K562 (cell line): ENCODE measurements around the gene MAK. TPM values are rescaled to one million over a fixed set of nuclear protein-coding genes. Genes with fewer than 3 reads are reported as not detected.
A peak's percentile ranks its signal among the peaks of the same experiment; 100 is the strongest.

Experiments used
- BRD4 ChIP-seq: fragments of 200-600 bp; sonication (generic); IDR thresholded peaks from 2 replicates; pipeline ENCODE4 v1.6.1; 2017; ENCODE audit warnings: inconsistent platforms
- ELF4 ChIP-seq: fragments of 450-650 bp; formaldehyde crosslinking; IDR thresholded peaks from 2 replicates; pipeline ENCODE4 v1.4.0; 2022; ENCODE audit warnings: missing genetic modification characterization
- ESRRB ChIP-seq: fragments of 250-450 bp; sonication (Bioruptor Pico); IDR thresholded peaks from 2 replicates; pipeline ENCODE4 v1.5.0; 2020; ENCODE audit warnings: mild to moderate bottlenecking, moderate library complexity, borderline replicate concordance
- GATAD2A ChIP-seq: fragments of 450-650 bp; IDR thresholded peaks from 2 replicates; pipeline ENCODE4 v1.6.1; 2017
- KDM1A ChIP-seq, 2 experiments: fragments of 450-650 bp; IDR thresholded peaks; 2 replicates each; pipeline ENCODE4 v1.6.1; 2016; ENCODE audit warnings: mild to moderate bottlenecking in 2 of 2
- L3MBTL2 ChIP-seq: fragments of 450-650 bp; IDR thresholded peaks from 2 replicates; pipeline ENCODE4 v1.6.1; 2016; ENCODE audit warnings: mild to moderate bottlenecking, moderate library complexity
- MTA3 ChIP-seq: fragments of 450-650 bp; formaldehyde crosslinking; IDR thresholded peaks from 2 replicates; pipeline ENCODE4 v1.6.1; 2017; ENCODE audit warnings: mild to moderate bottlenecking, borderline replicate concordance
- NBN ChIP-seq: fragments of 450-650 bp; IDR thresholded peaks from 2 replicates; pipeline ENCODE4 v1.6.1; 2016; ENCODE audit warnings: low read depth, mild to moderate bottlenecking
- NELFE ChIP-seq: IDR thresholded peaks from 2 replicates; pipeline ENCODE4 v1.6.1; 2011; ENCODE audit warnings: mild to moderate bottlenecking; ENCODE audit not compliant: insufficient read depth, insufficient read length
- PPARD ChIP-seq: fragments of 250-450 bp; sonication (Bioruptor Pico); IDR thresholded peaks from 2 replicates; pipeline ENCODE4 v1.8.0; 2022; ENCODE audit warnings: inconsistent platforms, mild to moderate bottlenecking, moderate library complexity
- RFX7 ChIP-seq: fragments of 250-450 bp; sonication (Bioruptor Pico); IDR thresholded peaks from 2 replicates; pipeline ENCODE4 v1.5.1; 2021; ENCODE audit warnings: mild to moderate bottlenecking
- ZNF174 ChIP-seq: fragments of 250-450 bp; sonication (Bioruptor Pico); IDR thresholded peaks from 2 replicates; pipeline ENCODE4 v1.4.0; 2020; ENCODE audit warnings: mild to moderate bottlenecking
- ZNF75A ChIP-seq: fragments of 450-650 bp; formaldehyde crosslinking; IDR thresholded peaks from 2 replicates; pipeline ENCODE4 v1.4.0; 2020; ENCODE audit warnings: mild to moderate bottlenecking
- ZNF77 ChIP-seq: fragments of 250-450 bp; sonication (Bioruptor Pico); IDR thresholded peaks from 2 replicates; pipeline ENCODE4 v1.5.0; 2020
- polyA plus RNA-seq, 8 experiments: library from polyadenylated mRNA; depleted of rRNA in 4 of 8; stranded (reverse) in 5 of 8; unstranded in 3 of 8; fragments of >200 nt; fragmentation: Nextera tagmentation in 2 of 8; fragmentation: Illumina TruSeq in 1 of 8; extraction: Ambion mirVana in 2 of 8; extraction: Trizol in 1 of 8; gene quantifications; 2 replicates each; pipeline versions ENCODE4 v1.2.1 to v1.2.3, GENCODE V29; 2011 to 2014; ENCODE audit warnings: inconsistent platforms in 1 of 8, missing spikeins in 1 of 8
- total RNA-seq, 7 experiments: library from RNA; depleted of rRNA in 6 of 7; stranded (reverse); fragments of >200 nt in 6 of 7; fragmentation: Illumina TruSeq in 2 of 7; extraction: Trizol in 2 of 7; gene quantifications; 2 replicates each; pipeline versions ENCODE4 v1.2.1 to v1.2.3, GENCODE V29; 2011 to 2021; ENCODE audit warnings: low replicate concordance in 1 of 7
- TF ChIP-seq, protein P1 (sequence below): IDR thresholded peaks from 2 replicates; pipeline ENCODE4 v1.6.1; 2012; ENCODE audit warnings: low read depth, low read length, improper control_type of control experiment, borderline replicate concordance
- TF ChIP-seq, protein P2 (sequence below): fragments of 250-450 bp; sonication (Bioruptor Pico); IDR thresholded peaks from 2 replicates; pipeline ENCODE4 v1.8.0; 2021; ENCODE audit warnings: borderline replicate concordance, mild to moderate bottlenecking, moderate library complexity; ENCODE audit not compliant: poor library complexity, severe bottlenecking
- TF ChIP-seq, protein P3 (sequence below): conservative IDR thresholded peaks from 2 replicates; pipeline ENCODE4 v1.6.1; 2011; ENCODE audit warnings: low read depth, mild to moderate bottlenecking, low read length; ENCODE audit not compliant: control insufficient read depth
- TF ChIP-seq, protein P4 (sequence below): fragments of 450-650 bp; IDR thresholded peaks from 2 replicates; pipeline ENCODE4 v1.6.1; 2014; ENCODE audit warnings: low read depth, mild to moderate bottlenecking, moderate library complexity, borderline replicate concordance
- TF ChIP-seq, protein P5 (sequence below): sonication (generic); formaldehyde crosslinking; IDR thresholded peaks from 2 replicates; pipeline ENCODE4 v1.9.0; 2022; ENCODE audit warnings: mild to moderate bottlenecking, missing genetic modification reagents

The MAK gene
- total and polyA plus RNA-seq, 9 of the 15 experiments (the other 6 are each of a cell fraction or from before 2014, with no cell fraction given), result 0.25 to 1.1 (median 0.53) TPM

DNA sequence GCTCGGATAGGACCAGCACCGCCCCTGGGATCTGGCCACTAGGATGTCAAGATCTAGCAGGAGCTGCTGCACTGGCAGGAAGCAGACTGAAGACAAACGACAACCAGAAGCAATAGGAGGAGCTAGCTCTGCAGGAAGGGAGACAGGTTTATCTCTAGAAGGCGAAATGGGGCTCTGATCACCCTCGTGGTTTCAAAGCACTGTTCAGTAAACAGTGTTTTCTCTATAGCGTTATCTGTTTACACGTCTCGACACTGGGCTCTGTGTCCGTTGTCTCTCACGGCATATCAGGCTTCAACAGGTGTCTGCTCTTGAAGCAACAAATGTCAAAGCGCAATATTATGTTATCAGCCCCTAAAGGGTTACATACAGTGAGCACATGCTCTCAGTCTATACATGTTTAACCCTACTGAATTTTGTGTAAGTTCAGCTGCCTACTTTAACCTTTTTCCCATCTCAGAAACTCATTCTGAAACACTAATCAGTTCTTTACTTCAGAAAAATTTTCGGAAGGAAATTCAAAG lies 66.9 kb downstream of the MAK start (continued):
- TF ChIP-seq, protein P1, sequence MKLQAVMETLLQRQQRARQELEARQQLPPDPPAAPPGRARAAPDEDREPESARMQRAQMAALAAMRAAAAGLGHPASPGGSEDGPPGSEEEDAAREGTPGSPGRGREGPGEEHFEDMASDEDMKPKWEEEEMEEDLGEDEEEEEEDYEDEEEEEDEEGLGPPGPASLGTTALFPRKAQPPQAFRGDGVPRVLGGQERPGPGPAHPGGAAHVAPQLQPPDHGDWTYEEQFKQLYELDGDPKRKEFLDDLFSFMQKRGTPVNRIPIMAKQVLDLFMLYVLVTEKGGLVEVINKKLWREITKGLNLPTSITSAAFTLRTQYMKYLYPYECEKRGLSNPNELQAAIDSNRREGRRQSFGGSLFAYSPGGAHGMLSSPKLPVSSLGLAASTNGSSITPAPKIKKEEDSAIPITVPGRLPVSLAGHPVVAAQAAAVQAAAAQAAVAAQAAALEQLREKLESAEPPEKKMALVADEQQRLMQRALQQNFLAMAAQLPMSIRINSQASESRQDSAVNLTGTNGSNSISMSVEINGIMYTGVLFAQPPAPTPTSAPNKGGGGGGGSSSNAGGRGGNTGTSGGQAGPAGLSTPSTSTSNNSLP, result 0 out of 2 replicates have a peak, but pooled peaks have one; percentile 65
- TF ChIP-seq MTA3 (peak; percentile 86), BRD4 (no peak), ZNF77 (no peak), ESRRB (CRISPR knock-in tag) (no peak), GATAD2A (0 out of 2 replicates have a peak, but pooled peaks have one; percentile 64), NBN (0 out of 2 replicates have a peak, but pooled peaks have one; percentile 86), PPARD (no peak), ELF4 (CRISPR knock-in tag) (no peak), ZNF75A (CRISPR knock-in tag) (no peak), L3MBTL2 (peak; percentile 92), ZNF174 (CRISPR knock-in tag) (no peak), KDM1A (IDR thresholded peaks at IDR 0.05) (peak; percentile 98 to 99), NELFE (no peak), RFX7 (CRISPR knock-in tag) (no peak)
- TF ChIP-seq, protein P2, sequence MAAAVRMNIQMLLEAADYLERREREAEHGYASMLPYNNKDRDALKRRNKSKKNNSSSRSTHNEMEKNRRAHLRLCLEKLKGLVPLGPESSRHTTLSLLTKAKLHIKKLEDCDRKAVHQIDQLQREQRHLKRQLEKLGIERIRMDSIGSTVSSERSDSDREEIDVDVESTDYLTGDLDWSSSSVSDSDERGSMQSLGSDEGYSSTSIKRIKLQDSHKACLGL (CRISPR knock-in tag), result no peak
- TF ChIP-seq, protein P3, sequence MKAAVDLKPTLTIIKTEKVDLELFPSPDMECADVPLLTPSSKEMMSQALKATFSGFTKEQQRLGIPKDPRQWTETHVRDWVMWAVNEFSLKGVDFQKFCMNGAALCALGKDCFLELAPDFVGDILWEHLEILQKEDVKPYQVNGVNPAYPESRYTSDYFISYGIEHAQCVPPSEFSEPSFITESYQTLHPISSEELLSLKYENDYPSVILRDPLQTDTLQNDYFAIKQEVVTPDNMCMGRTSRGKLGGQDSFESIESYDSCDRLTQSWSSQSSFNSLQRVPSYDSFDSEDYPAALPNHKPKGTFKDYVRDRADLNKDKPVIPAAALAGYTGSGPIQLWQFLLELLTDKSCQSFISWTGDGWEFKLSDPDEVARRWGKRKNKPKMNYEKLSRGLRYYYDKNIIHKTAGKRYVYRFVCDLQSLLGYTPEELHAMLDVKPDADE, result 0 out of 2 replicates have a peak, but pooled peaks have one; percentile 33
- TF ChIP-seq, protein P4, sequence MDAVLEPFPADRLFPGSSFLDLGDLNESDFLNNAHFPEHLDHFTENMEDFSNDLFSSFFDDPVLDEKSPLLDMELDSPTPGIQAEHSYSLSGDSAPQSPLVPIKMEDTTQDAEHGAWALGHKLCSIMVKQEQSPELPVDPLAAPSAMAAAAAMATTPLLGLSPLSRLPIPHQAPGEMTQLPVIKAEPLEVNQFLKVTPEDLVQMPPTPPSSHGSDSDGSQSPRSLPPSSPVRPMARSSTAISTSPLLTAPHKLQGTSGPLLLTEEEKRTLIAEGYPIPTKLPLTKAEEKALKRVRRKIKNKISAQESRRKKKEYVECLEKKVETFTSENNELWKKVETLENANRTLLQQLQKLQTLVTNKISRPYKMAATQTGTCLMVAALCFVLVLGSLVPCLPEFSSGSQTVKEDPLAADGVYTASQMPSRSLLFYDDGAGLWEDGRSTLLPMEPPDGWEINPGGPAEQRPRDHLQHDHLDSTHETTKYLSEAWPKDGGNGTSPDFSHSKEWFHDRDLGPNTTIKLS, result 0 out of 2 replicates have a peak, but pooled peaks have one; percentile 56
- TF ChIP-seq, protein P5, sequence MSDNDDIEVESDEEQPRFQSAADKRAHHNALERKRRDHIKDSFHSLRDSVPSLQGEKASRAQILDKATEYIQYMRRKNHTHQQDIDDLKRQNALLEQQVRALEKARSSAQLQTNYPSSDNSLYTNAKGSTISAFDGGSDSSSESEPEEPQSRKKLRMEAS (CRISPR knock-in tag), result peak; percentile 82; the same call in 1 of the 2 replicates
